Stimulated activated CD4-positive, alpha-beta T cell treated with anti-CD3 and anti-CD28 coated beads, TNF-alpha, amount 100 ng/mL, for 4 hours (primary cell): ENCODE measurements around the gene RALGAPA2.

Experiments
- DNase-seq, 3 experiments: peaks; one replicate each; pipeline ENCODE4 v3.0.0-alpha.2; 2020; ENCODE audit warnings: low read depth in 3 of 3

Gene RALGAPA2

GRCh38 chr20:20405623-20406022, 306.8 kb downstream of the RALGAPA2 start:
- DNase-seq, result no peak

DNA sequence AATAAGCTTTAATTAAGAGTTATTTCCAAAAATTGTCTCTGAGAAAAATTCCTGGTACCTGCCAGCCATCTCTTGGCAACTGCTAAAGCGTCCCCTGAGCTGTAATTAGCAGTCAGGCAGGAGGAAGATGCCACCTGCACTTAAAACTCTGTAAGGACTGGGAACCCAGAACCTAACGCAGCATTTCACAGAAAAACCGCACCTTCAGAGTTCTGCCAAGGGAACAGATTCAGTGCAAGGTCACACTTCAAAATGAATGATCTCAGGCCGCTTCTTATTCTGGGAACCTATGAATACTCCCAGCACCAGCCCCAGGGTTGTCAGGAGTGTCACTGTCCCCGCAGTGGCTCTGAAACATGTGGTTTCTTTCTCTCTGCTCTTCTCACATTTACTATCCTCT, 307.8 kb downstream of the RALGAPA2 start:
- no peak for DNase-seq

GRCh38 chr20:20401991-20402390, 310.5 kb downstream of the RALGAPA2 start:
- no peak for DNase-seq

GRCh38 chr20:20399531-20400500, 312.6 kb downstream of the RALGAPA2 start:
- DNase-seq, result no peak

- DNase-seq, result no peak
These were observed 314.3 kb downstream of the RALGAPA2 start for GRCh38 chr20:20398123-20398522.

GRCh38 chr20:20396794-20397193, 315.6 kb downstream of the RALGAPA2 start:
- DNase-seq, result no peak

DNA sequence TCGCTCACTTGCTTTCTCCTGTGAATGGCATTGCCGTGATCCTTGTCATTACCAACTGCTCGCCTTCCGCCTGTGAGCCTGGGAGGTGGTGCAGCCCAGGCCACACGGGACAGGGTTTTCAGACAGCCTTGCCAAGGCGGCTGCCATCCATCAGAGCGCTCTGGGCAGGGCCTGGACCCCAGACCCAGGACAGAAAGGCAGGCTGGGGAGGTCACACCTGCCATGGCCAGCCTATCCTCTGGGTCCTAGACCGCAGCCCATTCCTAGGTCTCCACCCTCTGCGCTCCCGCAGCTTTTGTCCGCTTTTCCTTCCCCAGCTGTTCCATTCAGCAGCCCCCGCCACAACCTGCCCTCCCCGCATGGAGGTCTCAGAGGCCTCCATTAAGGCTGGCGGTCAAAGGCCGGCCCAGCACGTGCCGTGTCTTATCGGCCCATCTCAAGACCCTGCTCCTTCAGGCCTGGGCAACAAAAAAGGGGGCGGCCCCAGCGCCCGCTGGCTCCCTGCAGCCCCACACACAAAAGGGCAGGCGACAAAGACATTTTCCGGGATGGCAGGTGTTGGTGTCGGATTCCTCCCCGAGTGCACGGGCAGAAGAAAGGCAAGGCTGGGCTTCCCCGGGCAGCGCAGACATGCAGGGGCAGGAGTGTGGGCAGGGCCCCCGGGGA, 316.4 kb downstream of the RALGAPA2 start:
- no peak for DNase-seq

GRCh38 chr20:20395087-20395486, 317.4 kb downstream of the RALGAPA2 start:
- no peak for DNase-seq

DNA sequence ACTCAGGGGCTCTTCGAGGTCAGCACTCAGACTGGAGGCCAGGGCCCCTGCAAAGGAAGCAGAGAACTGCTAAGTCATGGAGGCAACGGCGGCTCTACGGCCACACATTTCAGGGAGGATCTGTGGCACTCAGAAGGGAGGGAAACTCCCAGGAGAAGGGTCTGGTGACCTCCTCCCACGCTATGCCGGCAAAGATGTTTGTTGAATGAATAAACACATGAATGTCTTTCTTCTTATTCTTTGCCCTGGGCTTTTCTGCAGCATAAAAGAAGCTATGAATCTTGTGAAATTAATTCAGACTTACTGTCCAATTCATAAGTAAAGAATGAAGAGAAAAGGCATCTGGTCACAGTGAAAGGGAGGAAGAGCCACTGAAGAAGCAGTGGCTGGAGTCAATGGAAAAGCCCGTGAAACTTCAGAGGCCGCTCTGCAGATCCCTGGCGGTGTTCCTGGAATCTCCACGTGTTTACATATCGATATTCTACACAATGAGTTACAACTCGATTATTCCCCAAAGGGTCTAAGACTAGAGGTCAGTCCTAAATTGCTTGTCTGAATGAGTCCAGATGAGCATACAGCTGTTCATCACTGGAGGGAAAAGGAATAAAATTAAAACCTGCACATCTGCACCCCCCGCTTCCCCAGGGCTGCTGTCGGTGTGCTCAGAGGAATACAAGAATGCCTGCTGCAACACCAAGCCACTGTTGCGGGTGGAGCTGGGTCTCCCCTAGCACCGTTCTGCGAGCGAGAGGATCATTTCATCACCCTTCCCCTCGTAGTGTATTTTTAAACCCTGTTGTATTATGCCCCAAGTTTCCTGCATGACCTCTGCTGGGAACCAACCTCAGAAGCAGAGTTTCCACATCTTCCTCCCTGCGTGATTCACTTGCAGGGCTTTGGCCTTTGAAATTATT, 319.0 kb downstream of the RALGAPA2 start:
- DNase-seq, result no peak

DNA sequence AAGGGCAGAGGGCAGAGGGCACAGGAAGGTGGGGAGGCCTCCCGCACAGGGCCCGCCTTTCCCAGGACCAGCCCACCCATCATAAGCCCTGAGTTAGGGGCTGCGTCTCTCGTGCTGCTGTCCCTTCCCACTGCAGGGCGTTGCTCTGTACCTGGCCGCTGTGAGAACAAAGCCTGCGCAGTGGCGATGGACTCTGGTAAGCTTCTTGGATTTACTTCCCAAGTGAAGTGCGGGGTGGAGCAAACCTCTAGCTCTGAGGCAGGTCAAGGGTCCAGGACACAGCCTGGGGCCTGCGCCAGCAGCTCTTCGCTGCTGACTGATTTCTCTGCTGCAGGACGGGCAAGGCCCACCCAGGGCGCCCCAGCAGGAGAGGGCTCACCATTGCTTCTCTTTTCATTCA, 320.7 kb downstream of the RALGAPA2 start:
- no peak for DNase-seq

DNA sequence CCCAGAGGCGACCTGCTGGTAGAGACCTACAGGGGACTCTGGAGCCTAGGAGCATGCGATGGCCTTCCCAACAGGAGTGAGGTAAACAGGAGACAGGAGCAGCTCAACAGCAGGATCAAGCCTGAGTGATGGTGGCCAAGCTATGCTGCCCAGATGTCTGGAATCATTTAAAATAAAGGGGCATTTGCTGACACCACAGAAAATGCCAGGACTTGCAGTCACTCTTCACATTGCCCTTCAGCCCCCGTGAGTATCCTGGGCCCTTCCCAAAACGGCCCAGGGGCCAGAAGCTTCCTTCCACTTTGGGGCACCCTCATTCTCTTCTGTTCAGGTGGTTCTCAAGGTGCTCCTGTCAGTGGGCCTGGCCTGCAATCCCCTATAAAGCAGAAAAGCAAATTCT, 321.3 kb downstream of the RALGAPA2 start:
- DNase-seq, result no peak

DNA sequence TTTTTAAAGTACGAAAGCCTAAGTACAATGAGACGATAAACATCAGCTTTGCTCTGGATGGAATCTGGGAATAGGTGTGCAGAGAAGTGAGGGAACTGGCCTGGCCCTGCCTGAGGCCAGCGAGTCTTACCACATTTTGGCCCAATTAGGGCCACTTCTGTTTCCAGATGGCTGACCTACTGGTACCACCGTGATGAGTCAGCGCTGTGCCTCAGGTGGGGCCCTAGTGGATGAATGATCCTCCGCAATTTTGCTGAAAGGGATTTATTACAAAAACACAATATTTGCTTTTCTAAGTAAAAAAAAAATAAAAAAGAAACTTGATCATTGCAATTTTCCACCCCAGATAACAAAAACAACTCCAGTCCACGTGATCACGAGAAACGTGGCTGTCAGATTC, 322.1 kb downstream of the RALGAPA2 start:
- no peak for DNase-seq

GRCh38 chr20:20386192-20386591, 326.3 kb downstream of the RALGAPA2 start:
- no peak for DNase-seq

DNA sequence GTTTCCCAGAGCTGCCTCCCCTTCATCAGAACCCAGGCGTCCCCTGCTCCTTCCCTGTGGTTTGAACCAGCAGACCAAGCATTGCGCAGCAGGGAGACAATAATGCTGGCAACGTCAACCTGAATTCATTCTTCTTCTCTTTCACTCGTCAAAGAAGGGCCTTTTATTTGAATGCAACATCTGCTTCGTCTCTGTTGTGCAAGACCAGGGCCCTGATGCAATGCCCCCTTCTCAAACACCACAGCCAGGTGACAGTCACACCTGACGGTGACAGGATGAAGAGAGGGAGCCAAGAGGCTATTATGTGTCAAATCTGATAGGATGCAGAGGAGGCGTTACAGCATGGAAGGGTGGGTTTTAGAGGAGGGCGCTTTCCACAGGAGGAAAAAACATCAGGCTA, 336.6 kb downstream of the RALGAPA2 start:
- DNase-seq, result no peak

- no peak for DNase-seq
These were observed 339.3 kb downstream of the RALGAPA2 start for GRCh38 chr20:20373091-20373571.

GRCh38 chr20:20371681-20372080, 340.8 kb downstream of the RALGAPA2 start:
- no peak for DNase-seq

DNA sequence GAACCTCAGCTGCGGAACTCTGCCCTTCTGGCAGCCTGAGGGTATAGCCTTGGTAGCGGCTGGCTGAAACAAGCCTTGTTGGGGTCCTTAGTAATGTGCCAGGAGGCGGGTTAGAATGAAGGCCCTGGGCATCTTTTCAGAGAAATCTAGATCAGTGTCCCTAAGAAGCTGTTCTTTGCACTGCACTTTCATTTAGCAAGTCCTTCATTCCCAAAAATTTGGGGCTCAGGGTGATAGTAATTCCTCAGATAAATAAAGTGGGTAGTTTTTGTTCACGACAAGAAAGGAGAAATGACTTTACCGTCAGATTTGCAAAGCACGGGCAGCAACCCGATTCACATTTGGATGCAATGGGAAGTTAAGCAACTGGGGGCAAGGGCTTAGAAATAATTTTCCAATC, 341.4 kb downstream of the RALGAPA2 start:
- DNase-seq, result no peak

DNA sequence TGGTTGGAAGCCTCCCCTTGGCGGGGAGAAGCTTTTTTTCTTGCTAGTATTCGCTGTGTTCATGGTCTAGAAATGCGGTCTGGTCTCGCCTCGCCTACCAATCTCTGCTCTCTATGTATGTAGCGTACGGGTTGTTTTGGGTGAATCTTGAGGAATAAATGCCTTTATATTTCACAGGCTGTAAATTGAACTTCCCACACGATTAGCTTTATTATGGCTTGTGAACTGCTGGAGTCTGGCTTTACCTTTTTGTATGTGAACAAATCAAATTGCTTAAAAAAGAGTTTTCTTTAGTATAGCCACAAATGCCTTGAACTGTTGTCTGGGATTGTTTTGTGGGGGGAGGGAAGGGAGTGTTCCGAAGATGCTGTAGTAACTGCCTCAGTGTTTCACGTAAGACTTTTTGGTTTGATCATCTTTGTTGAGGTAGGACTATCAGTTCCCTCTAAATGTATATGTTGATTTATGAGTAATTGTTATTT, 342.3 kb downstream of the RALGAPA2 start:
- DNase-seq, result no peak

DNA sequence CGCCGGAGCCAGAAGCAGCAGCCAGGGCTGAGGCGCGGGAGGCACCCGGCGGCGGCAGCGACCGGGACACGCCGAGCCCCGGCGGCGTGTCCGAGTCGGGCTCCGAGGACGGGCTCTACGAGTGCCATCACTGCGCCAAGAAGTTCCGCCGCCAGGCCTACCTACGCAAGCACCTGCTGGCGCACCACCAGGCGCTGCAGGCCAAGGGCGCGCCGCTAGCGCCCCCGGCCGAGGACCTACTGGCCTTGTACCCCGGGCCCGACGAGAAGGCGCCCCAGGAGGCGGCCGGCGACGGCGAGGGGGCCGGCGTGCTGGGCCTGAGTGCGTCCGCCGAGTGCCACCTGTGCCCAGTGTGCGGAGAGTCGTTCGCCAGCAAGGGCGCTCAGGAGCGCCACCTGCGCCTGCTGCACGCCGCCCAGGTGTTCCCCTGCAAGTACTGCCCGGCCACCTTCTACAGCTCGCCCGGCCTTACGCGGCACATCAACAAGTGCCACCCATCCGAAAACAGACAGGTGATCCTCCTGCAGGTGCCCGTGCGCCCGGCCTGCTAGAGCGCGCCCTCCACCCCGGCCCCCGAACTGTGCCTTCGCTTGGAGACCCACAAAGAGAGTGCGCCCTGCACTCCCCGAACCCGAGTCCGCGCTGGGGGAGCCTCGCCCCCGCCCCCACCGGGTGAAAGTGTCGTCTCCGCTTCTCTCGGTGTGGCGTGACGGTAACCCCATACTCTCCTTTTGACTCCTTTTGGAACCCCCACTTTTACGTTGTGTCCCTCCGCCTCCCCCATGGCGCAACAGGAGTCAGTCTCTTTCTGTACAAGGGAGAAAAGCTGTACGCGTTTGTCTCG, 343.0 kb downstream of the RALGAPA2 start:
- no peak for DNase-seq

- no peak for DNase-seq
These were observed 343.8 kb downstream of the RALGAPA2 start for GRCh38 chr20:20368418-20369249.
